GM23338 (cell line): Measurements from ENCODE around the gene SPEM2. TPM values are rescaled to one million over a fixed set of nuclear protein-coding genes. Genes with fewer than 3 reads are reported as not detected.

Experiments
- ATAC-seq: fragments of 200-7000 bp; cut with Tn5 transposase; 3 replicates; pipeline ENCODE4 v1.9.1; 2020
- DNase-seq: peaks from one replicate; pipeline ENCODE4 v3.0.0-alpha.2; 2015; ENCODE audit warnings: low spot score
- H2AFZ ChIP-seq: fragments of 200-600 bp; sonication (generic); 2 replicates; pipeline ENCODE4 v1.8.0; 2016; ENCODE audit warnings: antibody characterized with exemption, mild to moderate bottlenecking, moderate library complexity
- H3F3A ChIP-seq: fragments of 200-600 bp; sonication (generic); replicated peaks from 2 replicates; pipeline ENCODE4 v1.8.0; 2017; ENCODE audit warnings: antibody characterized with exemption, mixed run types, low read depth
- H3K27ac ChIP-seq: fragments of 200-600 bp; sonication (generic); 2 replicates; pipeline ENCODE4 v1.6.1; 2016; ENCODE audit warnings: low read depth
- H3K27me3 ChIP-seq: fragments of 200-600 bp; sonication (generic); 2 replicates; pipeline ENCODE4 v1.8.0; 2016; ENCODE audit warnings: mild to moderate bottlenecking, mixed run types, moderate library complexity; ENCODE audit not compliant: insufficient read depth
- H3K36me3 ChIP-seq: fragments of 200-600 bp; sonication (generic); 2 replicates; pipeline ENCODE4 v1.8.0; 2016; ENCODE audit warnings: mild to moderate bottlenecking; ENCODE audit not compliant: insufficient read depth
- H3K4me1 ChIP-seq: fragments of 200-600 bp; sonication (generic); 2 replicates; pipeline ENCODE4 v1.8.0; 2016; ENCODE audit warnings: mild to moderate bottlenecking, moderate library complexity; ENCODE audit not compliant: insufficient read depth
- H3K4me2 ChIP-seq: fragments of 200-600 bp; sonication (generic); 2 replicates; pipeline ENCODE4 v1.7.1; 2017; ENCODE audit warnings: mixed run types
- H3K4me3 ChIP-seq: fragments of 200-600 bp; sonication (generic); 2 replicates; pipeline ENCODE4 v1.6.1; 2016; ENCODE audit warnings: mixed run types
- H3K79me2 ChIP-seq: fragments of 200-600 bp; sonication (generic); replicated peaks from 2 replicates; pipeline ENCODE4 v1.8.0; 2017; ENCODE audit warnings: mild to moderate bottlenecking; ENCODE audit not compliant: insufficient read depth
- H3K9me2 ChIP-seq: fragments of 200-600 bp; sonication (generic); 2 replicates; pipeline ENCODE4 v1.8.0; 2017; ENCODE audit not compliant: insufficient read depth
- H4K20me1 ChIP-seq: fragments of 200-600 bp; sonication (generic); replicated peaks from 2 replicates; pipeline ENCODE4 v1.8.0; 2017; ENCODE audit warnings: mild to moderate bottlenecking; ENCODE audit not compliant: insufficient read depth
- H3K27ac Mint-ChIP-seq: 2 replicates; pipeline ENCODE4 v1.8.0; 2020; ENCODE audit warnings: inconsistent platforms, mild to moderate bottlenecking, moderate library complexity, mixed read lengths
- H3K27me3 Mint-ChIP-seq: 3 replicates; pipeline ENCODE4 v1.8.0; 2022; ENCODE audit warnings: low read depth, mild to moderate bottlenecking, moderate library complexity, mixed read lengths, inconsistent platforms; ENCODE audit not compliant: insufficient read depth, poor library complexity
- H3K36me3 Mint-ChIP-seq: 3 replicates; pipeline ENCODE4 v1.8.0; 2021; ENCODE audit warnings: low read depth, mild to moderate bottlenecking, inconsistent platforms, moderate library complexity, mixed read lengths
- H3K4me1 Mint-ChIP-seq: 3 replicates; pipeline ENCODE4 v1.8.0; 2020; ENCODE audit warnings: mild to moderate bottlenecking, inconsistent platforms, mixed read lengths
- H3K4me3 Mint-ChIP-seq: 3 replicates; pipeline ENCODE4 v1.8.0; 2021; ENCODE audit warnings: moderate library complexity, mild to moderate bottlenecking, inconsistent platforms, mixed read lengths
- H3K9me3 Mint-ChIP-seq: 3 replicates; pipeline ENCODE4 v1.8.0; 2020; ENCODE audit warnings: moderate library complexity, mild to moderate bottlenecking, inconsistent platforms, mixed read lengths
- EZH2phosphoT487 ChIP-seq: fragments of 200-600 bp; sonication (generic); IDR thresholded peaks from one replicate; pipeline ENCODE4 v1.8.1; 2018; ENCODE audit warnings: antibody characterized with exemption; ENCODE audit not compliant: unreplicated experiment
- JUNB ChIP-seq: IDR thresholded peaks from one replicate; pipeline ENCODE4 v1.6.1; 2016; ENCODE audit warnings: antibody characterized with exemption; ENCODE audit not compliant: unreplicated experiment
- POLR2AphosphoS5 ChIP-seq: IDR thresholded peaks from 2 replicates; pipeline ENCODE4 v1.6.1; 2016; ENCODE audit warnings: antibody characterized with exemption, low read depth
- REST ChIP-seq: IDR thresholded peaks from one replicate; pipeline ENCODE4 v1.6.1; 2018; ENCODE audit warnings: antibody characterized with exemption; ENCODE audit not compliant: unreplicated experiment
- STAT1 ChIP-seq: IDR thresholded peaks from one replicate; pipeline ENCODE4 v1.6.1; 2016; ENCODE audit warnings: antibody characterized with exemption; ENCODE audit not compliant: unreplicated experiment
- ZNF331 ChIP-seq: fragments of 250-450 bp; sonication (Bioruptor Pico); IDR thresholded peaks from 2 replicates; pipeline ENCODE4 v1.5.0; 2020; ENCODE audit warnings: low read depth, mild to moderate bottlenecking, moderate library complexity
- ZNF462 ChIP-seq: fragments of 250-450 bp; sonication (Bioruptor Pico); IDR thresholded peaks from 2 replicates; pipeline ENCODE4 v1.5.0; 2020; ENCODE audit warnings: mild to moderate bottlenecking, moderate library complexity
- polyA plus RNA-seq: library from polyadenylated mRNA; unstranded; fragments of >200 nt; fragmentation: Nextera tagmentation; extraction: Ambion mirVana; gene quantifications from 2 replicates; pipeline ENCODE4 v1.2.1, GENCODE V29; 2016
- total RNA-seq: library from RNA; depleted of rRNA; stranded (reverse); fragments of >200 nt; shearing (Covaris generic); gene quantifications from 2 replicates; pipeline ENCODE4 v1.2.3, GENCODE V29; 2014

SPEM2 gene
- total and polyA plus RNA-seq, 2 experiments from 2014 or later = not detected

GRCh38 chr17:7440113-7440833, 14.9 kb downstream of the SPEM2 start:
- no peaks in the 10 kb centered on the region for H3K79me2 ChIP-seq
- H3F3A ChIP-seq = peaks cover 51% of the 10 kb centered on the region
- Mint-ChIP-seq H3K36me3 (no peaks in the 10 kb centered on the region; the same call in 2 of the 3 replicates), H3K4me3 (peak overlapping the region; percentile 96), H3K27me3 (peaks cover 51% of the 10 kb centered on the region), H3K27ac (peak overlapping the region; percentile 98), H3K9me3 (no peaks in the 10 kb centered on the region), H3K4me1 (peaks cover 33% of the 10 kb centered on the region)
- peaks cover 33% of the 10 kb centered on the region for H3K4me1 ChIP-seq
- H3K27me3 ChIP-seq = peaks cover 48% of the 10 kb centered on the region
- peaks cover 3% of the 10 kb centered on the region; the same call in 1 of the 2 replicates for H4K20me1 ChIP-seq
- peak; percentile 3 for ATAC-seq
- H3K9me2 ChIP-seq = no peaks in the 10 kb centered on the region
- peak overlapping the region; percentile 95 for H3K27ac ChIP-seq
- H3K4me2 ChIP-seq = peak overlapping the region; percentile 76
- peak; percentile 79 for DNase-seq
- peak overlapping the region; percentile 72 for H2AFZ ChIP-seq
- no peaks in the 10 kb centered on the region for H3K36me3 ChIP-seq
- peak; percentile 80 for TF ChIP-seq POLR2AphosphoS5
- TF ChIP-seq REST = no peak
- peak overlapping the region; percentile 98 for H3K4me3 ChIP-seq

- no peaks in the 10 kb centered on the region; the same call in 2 of the 3 replicates for H3K36me3 Mint-ChIP-seq
- H2AFZ ChIP-seq = peak overlapping the region; percentile 72
- peaks cover 3% of the 10 kb centered on the region; the same call in 1 of the 2 replicates for H4K20me1 ChIP-seq
- H3K27me3 Mint-ChIP-seq = peaks cover 51% of the 10 kb centered on the region
- H3K27ac Mint-ChIP-seq = peak overlapping the region; percentile 98
- ATAC-seq = peak; percentile 3
- H3K4me2 ChIP-seq = peak overlapping the region; percentile 76
- peak overlapping the region; percentile 95 for H3K27ac ChIP-seq
- peak overlapping the region; percentile 96 for H3K4me3 Mint-ChIP-seq
- H3F3A ChIP-seq = peaks cover 52% of the 10 kb centered on the region
- TF ChIP-seq REST (peak; percentile 14), ZNF331 (no peak), JUNB (no peak), EZH2phosphoT487 (no peak), STAT1 (no peak), ZNF462 (no peak)
- no peaks in the 10 kb centered on the region for H3K79me2 ChIP-seq
- peaks cover 36% of the 10 kb centered on the region for H3K4me1 Mint-ChIP-seq
- H3K4me3 ChIP-seq = peak overlapping the region; percentile 98
- peaks cover 33% of the 10 kb centered on the region for H3K4me1 ChIP-seq
- H3K27me3 ChIP-seq = peaks cover 48% of the 10 kb centered on the region
- no peaks in the 10 kb centered on the region for H3K36me3 ChIP-seq
- no peaks in the 10 kb centered on the region for H3K9me2 ChIP-seq
- DNase-seq = peak; percentile 71
- no peaks in the 10 kb centered on the region for H3K9me3 Mint-ChIP-seq
Observed at GRCh38 chr17:7440834-7441195, 15.4 kb downstream of the SPEM2 start.
